SK-N-SH treated with all-trans-retinoic acid at 6 μM for 48 hours (cell line): ENCODE data around the gene NRK.

Experiments
- ATAC-seq: fragments of 200-7000 bp; cut with Tn5 transposase; 3 replicates; pipeline ENCODE4 v1.9.1; 2020; ENCODE audit warnings: mild to moderate bottlenecking, moderate library complexity
- BACH2 ChIP-seq: fragments of 250-450 bp; sonication (Bioruptor Pico); IDR thresholded peaks from 2 replicates; pipeline ENCODE4 v1.9.0; 2021; ENCODE audit warnings: mild to moderate bottlenecking, borderline replicate concordance
- CSDC2 ChIP-seq: fragments of 250-450 bp; sonication (Bioruptor Pico); IDR thresholded peaks from 2 replicates; pipeline ENCODE4 v1.5.0; 2020; ENCODE audit warnings: mild to moderate bottlenecking, moderate library complexity
- ESRRG ChIP-seq: fragments of 250-450 bp; sonication (Bioruptor Pico); IDR thresholded peaks from 2 replicates; pipeline ENCODE4 v1.6.1; 2021; ENCODE audit warnings: mild to moderate bottlenecking
- ISL1 ChIP-seq: fragments of 250-450 bp; sonication (Bioruptor Pico); IDR thresholded peaks from 2 replicates; pipeline ENCODE4 v2.1.2; 2022; ENCODE audit warnings: mild to moderate bottlenecking, moderate library complexity
- OSR1 ChIP-seq: fragments of 250-450 bp; sonication (Bioruptor Pico); IDR thresholded peaks from 2 replicates; pipeline ENCODE4 v1.8.0; 2022; ENCODE audit warnings: moderate library complexity, mild to moderate bottlenecking, inconsistent platforms
- PPARA ChIP-seq: fragments of 250-450 bp; sonication (Bioruptor Pico); IDR thresholded peaks from 2 replicates; pipeline ENCODE4 v1.5.0; 2020; ENCODE audit warnings: mild to moderate bottlenecking, borderline replicate concordance
- SNAI2 ChIP-seq: fragments of 250-450 bp; sonication (Bioruptor Pico); IDR thresholded peaks from 2 replicates; pipeline ENCODE4 v1.5.0; 2020; ENCODE audit warnings: mild to moderate bottlenecking, moderate library complexity
- TCF4 ChIP-seq: fragments of 250-450 bp; sonication (Bioruptor Pico); IDR thresholded peaks from 2 replicates; pipeline ENCODE4 v1.8.0; 2021; ENCODE audit warnings: mild to moderate bottlenecking, moderate library complexity, borderline replicate concordance
- ZC3H10 ChIP-seq: fragments of 250-450 bp; sonication (Bioruptor Pico); IDR thresholded peaks from 2 replicates; pipeline ENCODE4 v1.5.1; 2021; ENCODE audit warnings: mild to moderate bottlenecking, moderate library complexity
- ZFP3 ChIP-seq: fragments of 250-450 bp; sonication (Bioruptor Pico); IDR thresholded peaks from 2 replicates; pipeline ENCODE4 v1.5.0; 2020; ENCODE audit warnings: mild to moderate bottlenecking, moderate library complexity
- ZFP30 ChIP-seq: fragments of 450-650 bp; formaldehyde crosslinking; IDR thresholded peaks from 2 replicates; pipeline ENCODE4 v1.5.0; 2022; ENCODE audit warnings: mild to moderate bottlenecking, moderate library complexity
- ZNF565 ChIP-seq: fragments of 450-650 bp; formaldehyde crosslinking; conservative IDR thresholded peaks from 2 replicates; pipeline ENCODE4 v1.5.0; 2020; ENCODE audit warnings: low read depth, mild to moderate bottlenecking, moderate library complexity
- ZNF70 ChIP-seq: fragments of 450-650 bp; formaldehyde crosslinking; IDR thresholded peaks from 2 replicates; pipeline ENCODE4 v1.5.0; 2020; ENCODE audit warnings: mild to moderate bottlenecking, moderate library complexity
- ZNF8 ChIP-seq: fragments of 450-650 bp; formaldehyde crosslinking; IDR thresholded peaks from 2 replicates; pipeline ENCODE4 v1.5.0; 2020; ENCODE audit warnings: mild to moderate bottlenecking, moderate library complexity
- TF ChIP-seq, protein P1 (sequence below): fragments of 250-450 bp; sonication (Bioruptor Pico); IDR thresholded peaks from 2 replicates; pipeline ENCODE4 v1.5.1; 2021; ENCODE audit warnings: mild to moderate bottlenecking, moderate library complexity
- TF ChIP-seq, protein P2 (sequence below): fragments of 250-450 bp; sonication (Bioruptor Pico); IDR thresholded peaks from 2 replicates; pipeline ENCODE4 v1.5.1; 2020; ENCODE audit warnings: low read depth, mild to moderate bottlenecking, moderate library complexity
- TF ChIP-seq, protein P3 (sequence below): fragments of 250-450 bp; sonication (Bioruptor Pico); IDR thresholded peaks from 2 replicates; pipeline ENCODE4 v1.8.0; 2020; ENCODE audit warnings: mild to moderate bottlenecking, moderate library complexity, borderline replicate concordance
- TF ChIP-seq, protein P4 (sequence below): fragments of 250-450 bp; sonication (Bioruptor Pico); IDR thresholded peaks from 2 replicates; pipeline ENCODE4 v1.8.0; 2021; ENCODE audit warnings: low read depth, mild to moderate bottlenecking, moderate library complexity, borderline replicate concordance
- TF ChIP-seq, protein P5 (sequence below): fragments of 250-450 bp; sonication (Bioruptor Pico); IDR thresholded peaks from 2 replicates; pipeline ENCODE4 v1.5.0; 2020; ENCODE audit warnings: mild to moderate bottlenecking, moderate library complexity

NRK gene

DNA sequence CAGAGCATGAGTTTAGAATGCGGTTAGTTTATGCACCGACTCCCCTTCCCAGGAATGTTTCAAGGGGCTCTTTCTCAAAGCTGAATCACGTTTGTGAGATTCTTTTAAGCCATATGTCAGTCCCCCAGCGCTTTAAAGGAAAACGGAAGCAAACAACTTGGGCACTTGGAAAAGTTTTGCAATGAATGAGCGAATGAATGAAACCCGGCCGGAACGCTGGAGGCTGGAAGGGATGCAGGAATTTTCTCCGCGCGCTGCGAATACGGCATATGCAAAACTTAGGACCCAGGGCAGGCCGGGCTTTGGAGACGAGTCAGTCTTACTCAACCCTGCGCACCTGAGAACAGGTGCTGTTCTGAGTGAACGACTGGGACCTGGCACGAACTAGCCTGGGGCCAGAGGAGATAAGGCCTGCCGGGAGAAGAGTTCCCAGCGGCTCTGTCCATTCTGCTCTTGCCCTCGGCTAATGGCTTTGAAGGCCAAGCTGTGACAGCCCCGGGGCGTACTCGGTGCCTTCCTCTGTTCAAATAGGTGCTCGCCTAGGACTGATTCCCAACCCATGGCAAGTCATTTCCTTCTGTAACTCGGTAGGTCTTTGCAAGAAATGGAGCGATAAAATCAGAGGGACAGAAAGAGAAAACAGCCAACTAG is 743 bp upstream of the NRK start (continued):
- no peak for TF ChIP-seq ZFP3 (CRISPR knock-in tag)
- no peak for TF ChIP-seq CSDC2 (CRISPR knock-in tag)
- TF ChIP-seq, protein P1, sequence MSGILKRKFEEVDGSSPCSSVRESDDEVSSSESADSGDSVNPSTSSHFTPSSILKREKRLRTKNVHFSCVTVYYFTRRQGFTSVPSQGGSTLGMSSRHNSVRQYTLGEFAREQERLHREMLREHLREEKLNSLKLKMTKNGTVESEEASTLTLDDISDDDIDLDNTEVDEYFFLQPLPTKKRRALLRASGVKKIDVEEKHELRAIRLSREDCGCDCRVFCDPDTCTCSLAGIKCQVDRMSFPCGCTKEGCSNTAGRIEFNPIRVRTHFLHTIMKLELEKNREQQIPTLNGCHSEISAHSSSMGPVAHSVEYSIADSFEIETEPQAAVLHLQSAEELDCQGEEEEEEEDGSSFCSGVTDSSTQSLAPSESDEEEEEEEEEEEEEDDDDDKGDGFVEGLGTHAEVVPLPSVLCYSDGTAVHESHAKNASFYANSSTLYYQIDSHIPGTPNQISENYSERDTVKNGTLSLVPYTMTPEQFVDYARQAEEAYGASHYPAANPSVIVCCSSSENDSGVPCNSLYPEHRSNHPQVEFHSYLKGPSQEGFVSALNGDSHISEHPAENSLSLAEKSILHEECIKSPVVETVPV = no peak
- TF ChIP-seq ZC3H10 (CRISPR knock-in tag) = no peak
- no peak for TF ChIP-seq BACH2 (CRISPR knock-in tag)

DNA sequence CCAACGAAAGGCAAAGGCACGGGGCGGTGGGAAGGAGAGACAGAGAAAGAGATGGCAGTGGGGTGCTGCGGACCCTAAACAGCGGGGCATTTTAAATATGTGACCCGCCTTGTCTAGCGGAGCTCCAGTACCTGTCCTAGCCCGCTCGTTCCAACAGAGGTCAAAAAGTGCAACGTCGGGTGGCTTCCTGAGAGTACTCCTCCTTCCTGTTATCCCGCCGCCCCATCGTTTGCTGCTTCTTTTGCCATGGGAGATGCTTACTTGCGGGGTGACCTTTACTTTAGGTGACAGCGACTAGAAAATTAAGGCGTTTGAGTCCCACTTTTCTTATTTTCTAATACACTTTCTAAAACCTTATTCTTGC is 735 bp downstream of the NRK start:
- no peak for ATAC-seq
- TF ChIP-seq ZFP3 (CRISPR knock-in tag) (no peak), PPARA (no peak), SNAI2 (CRISPR knock-in tag) (no peak), ZFP30 (CRISPR knock-in tag) (no peak), ZNF8 (CRISPR knock-in tag) (no peak), ISL1 (CRISPR knock-in tag) (no peak), BACH2 (CRISPR knock-in tag) (no peak), TCF4 (no peak), OSR1 (no peak), ZC3H10 (CRISPR knock-in tag) (no peak), ZNF565 (CRISPR knock-in tag) (no peak), ESRRG (CRISPR knock-in tag) (no peak)
- TF ChIP-seq, protein P2, sequence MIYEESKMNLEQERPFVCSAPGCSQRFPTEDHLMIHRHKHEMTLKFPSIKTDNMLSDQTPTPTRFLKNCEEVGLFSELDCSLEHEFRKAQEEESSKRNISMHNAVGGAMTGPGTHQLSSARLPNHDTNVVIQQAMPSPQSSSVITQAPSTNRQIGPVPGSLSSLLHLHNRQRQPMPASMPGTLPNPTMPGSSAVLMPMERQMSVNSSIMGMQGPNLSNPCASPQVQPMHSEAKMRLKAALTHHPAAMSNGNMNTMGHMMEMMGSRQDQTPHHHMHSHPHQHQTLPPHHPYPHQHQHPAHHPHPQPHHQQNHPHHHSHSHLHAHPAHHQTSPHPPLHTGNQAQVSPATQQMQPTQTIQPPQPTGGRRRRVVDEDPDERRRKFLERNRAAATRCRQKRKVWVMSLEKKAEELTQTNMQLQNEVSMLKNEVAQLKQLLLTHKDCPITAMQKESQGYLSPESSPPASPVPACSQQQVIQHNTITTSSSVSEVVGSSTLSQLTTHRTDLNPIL = no peak
- TF ChIP-seq, protein P3, sequence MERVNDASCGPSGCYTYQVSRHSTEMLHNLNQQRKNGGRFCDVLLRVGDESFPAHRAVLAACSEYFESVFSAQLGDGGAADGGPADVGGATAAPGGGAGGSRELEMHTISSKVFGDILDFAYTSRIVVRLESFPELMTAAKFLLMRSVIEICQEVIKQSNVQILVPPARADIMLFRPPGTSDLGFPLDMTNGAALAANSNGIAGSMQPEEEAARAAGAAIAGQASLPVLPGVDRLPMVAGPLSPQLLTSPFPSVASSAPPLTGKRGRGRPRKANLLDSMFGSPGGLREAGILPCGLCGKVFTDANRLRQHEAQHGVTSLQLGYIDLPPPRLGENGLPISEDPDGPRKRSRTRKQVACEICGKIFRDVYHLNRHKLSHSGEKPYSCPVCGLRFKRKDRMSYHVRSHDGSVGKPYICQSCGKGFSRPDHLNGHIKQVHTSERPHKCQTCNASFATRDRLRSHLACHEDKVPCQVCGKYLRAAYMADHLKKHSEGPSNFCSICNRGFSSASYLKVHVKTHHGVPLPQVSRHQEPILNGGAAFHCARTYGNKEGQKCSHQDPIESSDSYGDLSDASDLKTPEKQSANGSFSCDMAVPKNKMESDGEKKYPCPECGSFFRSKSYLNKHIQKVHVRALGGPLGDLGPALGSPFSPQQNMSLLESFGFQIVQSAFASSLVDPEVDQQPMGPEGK (CRISPR knock-in tag) = no peak
- TF ChIP-seq, protein P4, sequence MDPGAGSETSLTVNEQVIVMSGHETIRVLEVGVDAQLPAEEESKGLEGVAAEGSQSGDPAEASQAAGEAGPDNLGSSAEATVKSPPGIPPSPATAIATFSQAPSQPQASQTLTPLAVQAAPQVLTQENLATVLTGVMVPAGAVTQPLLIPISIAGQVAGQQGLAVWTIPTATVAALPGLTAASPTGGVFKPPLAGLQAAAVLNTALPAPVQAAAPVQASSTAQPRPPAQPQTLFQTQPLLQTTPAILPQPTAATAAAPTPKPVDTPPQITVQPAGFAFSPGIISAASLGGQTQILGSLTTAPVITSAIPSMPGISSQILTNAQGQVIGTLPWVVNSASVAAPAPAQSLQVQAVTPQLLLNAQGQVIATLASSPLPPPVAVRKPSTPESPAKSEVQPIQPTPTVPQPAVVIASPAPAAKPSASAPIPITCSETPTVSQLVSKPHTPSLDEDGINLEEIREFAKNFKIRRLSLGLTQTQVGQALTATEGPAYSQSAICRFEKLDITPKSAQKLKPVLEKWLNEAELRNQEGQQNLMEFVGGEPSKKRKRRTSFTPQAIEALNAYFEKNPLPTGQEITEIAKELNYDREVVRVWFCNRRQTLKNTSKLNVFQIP (CRISPR knock-in tag) = no peak
- TF ChIP-seq, protein P5, sequence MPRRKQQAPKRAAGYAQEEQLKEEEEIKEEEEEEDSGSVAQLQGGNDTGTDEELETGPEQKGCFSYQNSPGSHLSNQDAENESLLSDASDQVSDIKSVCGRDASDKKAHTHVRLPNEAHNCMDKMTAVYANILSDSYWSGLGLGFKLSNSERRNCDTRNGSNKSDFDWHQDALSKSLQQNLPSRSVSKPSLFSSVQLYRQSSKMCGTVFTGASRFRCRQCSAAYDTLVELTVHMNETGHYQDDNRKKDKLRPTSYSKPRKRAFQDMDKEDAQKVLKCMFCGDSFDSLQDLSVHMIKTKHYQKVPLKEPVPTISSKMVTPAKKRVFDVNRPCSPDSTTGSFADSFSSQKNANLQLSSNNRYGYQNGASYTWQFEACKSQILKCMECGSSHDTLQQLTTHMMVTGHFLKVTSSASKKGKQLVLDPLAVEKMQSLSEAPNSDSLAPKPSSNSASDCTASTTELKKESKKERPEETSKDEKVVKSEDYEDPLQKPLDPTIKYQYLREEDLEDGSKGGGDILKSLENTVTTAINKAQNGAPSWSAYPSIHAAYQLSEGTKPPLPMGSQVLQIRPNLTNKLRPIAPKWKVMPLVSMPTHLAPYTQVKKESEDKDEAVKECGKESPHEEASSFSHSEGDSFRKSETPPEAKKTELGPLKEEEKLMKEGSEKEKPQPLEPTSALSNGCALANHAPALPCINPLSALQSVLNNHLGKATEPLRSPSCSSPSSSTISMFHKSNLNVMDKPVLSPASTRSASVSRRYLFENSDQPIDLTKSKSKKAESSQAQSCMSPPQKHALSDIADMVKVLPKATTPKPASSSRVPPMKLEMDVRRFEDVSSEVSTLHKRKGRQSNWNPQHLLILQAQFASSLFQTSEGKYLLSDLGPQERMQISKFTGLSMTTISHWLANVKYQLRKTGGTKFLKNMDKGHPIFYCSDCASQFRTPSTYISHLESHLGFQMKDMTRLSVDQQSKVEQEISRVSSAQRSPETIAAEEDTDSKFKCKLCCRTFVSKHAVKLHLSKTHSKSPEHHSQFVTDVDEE (CRISPR knock-in tag) = no peak
- TF ChIP-seq, all 23 proteins: peak for 0

DNA sequence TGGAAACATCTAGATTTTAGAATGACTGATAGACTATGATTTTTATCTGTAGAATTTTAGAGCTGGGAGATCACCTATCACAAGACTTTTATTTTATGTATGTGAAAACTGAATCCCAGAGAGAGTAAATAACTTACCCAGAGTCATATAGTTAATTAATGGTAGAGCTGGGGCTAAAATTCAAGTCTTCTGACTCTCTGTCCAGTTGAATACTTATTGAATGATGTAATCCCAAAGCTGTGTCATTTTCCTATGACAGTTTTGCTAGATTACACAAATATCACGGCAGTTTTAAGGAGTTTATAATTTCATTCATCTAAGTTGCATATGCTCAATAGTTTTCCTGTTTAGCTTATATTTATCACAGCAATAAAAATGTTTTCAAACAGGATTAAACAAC is 6.7 kb downstream of the NRK start:
- ATAC-seq = no peak
- TF ChIP-seq ISL1 (CRISPR knock-in tag) = no peak

DNA sequence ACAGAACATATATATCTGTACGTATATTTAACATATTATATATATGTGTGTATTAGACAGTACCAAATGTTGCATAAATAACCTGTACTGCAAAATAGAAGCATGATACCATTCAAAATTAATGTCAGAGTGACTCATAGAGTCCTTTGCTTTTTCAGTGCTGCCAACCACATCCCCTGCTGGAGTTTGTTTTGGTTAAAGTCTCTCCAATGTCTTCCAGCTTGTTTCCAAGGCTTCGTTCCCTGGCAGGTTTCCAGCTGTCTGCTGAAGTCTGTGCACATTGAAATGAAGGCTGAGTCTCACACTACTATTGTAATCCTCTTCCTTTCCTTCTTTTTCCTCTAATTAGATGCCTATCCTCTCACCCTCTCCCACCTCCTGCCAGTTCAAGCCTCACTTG is 14.9 kb downstream of the NRK start:
- ATAC-seq = no peak
- TF ChIP-seq, protein P5 (CRISPR knock-in tag) = no peak
- no peak for TF ChIP-seq ZNF70
- TF ChIP-seq, protein P4 (CRISPR knock-in tag) = no peak
- TF ChIP-seq ZC3H10 (CRISPR knock-in tag) = no peak
- no peak for TF ChIP-seq CSDC2 (CRISPR knock-in tag)
- TF ChIP-seq SNAI2 (CRISPR knock-in tag) = no peak
- TF ChIP-seq ZNF8 (CRISPR knock-in tag) = no peak
- TF ChIP-seq ZNF565 (CRISPR knock-in tag) = no peak
